Effector CD4-positive, alpha-beta T cell (primary cell): ENCODE measurements around the gene CAMK2B.
"Not testable (repeated sequence)": the region's sequence is repeated elsewhere in the genome, so short reads cannot be mapped to it uniquely, and the experiment has no call there.

Experiments
- DNase-seq: peaks from one replicate; pipeline ENCODE4 v3.0.0-alpha.2; 2020

The CAMK2B gene

DNA sequence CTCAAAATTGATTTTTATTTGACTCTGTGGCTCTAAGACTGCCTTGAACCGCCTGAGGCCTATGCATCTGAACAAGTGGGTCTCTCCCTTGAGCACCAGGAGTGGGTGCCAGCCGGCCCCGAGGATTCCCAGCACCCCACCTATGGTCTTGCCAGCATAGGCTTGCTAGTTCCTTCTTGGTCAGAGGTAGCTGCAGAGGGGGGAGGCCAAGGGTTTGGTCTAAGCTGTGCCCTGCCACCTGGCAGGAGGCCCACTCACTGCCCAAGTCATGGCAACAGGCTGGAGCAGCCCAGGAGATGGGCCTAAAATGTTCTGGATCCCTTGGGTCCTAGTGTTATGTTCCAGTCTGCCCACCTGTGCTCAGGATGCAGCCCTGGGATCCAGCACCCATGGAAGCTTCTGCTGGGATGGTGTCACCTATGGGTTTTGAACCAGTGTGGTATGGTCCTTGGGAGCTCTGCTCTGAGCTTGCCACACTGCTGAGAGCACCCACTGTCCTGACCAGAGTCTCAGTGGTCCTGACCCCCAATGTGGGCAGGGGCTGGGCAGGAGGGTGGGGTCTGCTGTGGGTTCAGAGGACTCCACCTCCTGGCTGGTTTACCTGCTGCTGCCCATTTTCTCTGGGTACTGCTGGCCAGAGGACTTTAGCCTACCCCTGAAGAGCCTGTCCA lies 112.1 kb downstream of the CAMK2B start:
- DNase-seq: no peak

DNA sequence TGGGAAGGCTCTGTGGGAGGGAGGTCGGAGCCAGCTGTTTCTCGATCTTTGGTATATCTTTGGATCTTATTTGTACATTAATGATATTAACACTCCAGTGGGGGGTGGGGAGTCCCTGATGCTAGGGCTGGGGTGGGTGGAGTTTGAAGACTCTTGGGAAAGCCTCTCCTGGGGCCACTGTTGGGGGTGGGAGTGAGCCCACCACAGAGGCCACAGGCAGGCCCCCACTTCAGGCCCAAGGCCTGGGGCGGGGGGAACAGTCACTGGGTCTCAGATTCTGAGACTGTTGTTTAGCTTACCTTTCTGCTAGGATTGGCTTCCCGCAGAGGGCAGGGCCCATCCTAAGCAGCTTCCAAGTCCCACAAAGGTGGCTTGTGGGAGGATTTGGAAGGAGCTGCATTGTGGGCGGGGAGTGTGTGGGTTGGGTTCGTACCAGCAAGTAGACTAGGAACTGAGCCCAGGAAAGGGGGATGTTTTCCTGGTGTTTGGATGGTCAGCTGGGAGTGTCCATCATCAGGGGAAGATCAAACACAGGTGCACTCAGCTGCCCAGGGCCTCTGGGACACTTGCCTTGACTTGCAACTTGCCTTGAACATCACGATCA lies 112.7 kb downstream of the CAMK2B start:
- DNase-seq: no peak

DNA sequence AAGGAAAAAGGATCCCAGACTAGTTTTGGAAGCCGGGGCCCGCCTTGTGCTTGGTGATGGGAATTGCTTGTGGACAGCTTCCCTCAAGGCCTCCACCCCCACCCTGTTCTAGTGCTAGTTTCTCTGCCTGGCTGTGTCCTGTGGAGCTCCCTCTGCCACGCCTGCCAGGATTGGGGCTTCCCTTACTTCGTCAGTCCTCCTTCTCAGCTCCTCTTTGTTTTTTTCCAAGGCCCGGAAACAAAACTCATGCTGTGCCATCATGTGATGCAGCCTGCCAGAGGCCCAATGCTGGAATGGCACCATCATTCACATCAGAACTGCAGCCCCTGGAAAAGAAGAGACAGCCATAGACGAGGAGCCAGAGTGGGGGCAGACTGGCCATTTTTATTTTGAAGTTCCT lies 113.4 kb downstream of the CAMK2B start:
- DNase-seq: no peak

DNA sequence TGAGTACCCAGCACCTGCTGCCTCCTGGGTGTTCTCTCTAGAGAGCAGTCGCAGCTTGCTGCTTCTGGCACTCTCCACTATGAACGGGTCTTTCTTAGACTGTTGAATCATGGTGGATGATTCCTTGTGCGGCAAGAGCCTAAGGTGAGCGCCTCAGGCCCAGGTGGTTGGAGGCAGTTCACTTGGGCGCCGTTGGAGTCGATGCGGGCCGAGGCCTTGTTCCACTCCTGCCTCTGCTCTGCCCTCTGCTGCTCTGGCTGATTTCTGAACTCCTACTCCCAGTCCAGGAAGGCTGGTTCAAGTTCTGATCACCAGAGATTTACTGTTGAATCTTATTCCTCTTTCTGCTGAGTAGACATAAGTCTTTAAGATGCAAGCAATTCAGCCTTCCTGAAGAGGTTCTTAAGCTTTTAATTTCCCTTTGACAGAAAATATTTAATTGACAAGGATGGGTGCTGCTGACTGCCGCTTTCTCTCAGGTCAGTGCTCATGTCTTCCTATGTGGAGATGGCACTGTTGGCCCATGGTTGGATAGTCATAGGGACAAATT lies 114.2 kb downstream of the CAMK2B start:
- no peak for DNase-seq

DNA sequence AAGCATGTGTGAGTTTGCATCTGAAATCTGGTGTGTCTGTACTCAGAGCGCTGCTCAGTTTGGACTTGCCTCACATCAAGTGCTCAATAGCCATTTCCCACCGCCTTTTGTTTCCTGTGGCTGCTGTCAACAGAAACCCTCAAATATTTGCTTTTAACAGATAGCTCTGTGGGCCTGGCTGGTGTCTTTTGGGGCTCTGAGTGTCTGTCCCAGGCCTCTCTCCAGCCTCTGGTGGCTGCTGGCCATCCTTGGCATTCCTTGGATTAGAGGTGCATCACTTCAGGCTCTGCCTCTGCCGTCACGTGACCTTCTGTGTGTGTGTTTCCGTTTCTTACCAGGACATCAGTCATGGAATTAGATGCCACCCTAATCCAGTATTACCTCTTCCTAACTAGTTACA lies 115.3 kb downstream of the CAMK2B start:
- DNase-seq: no peak

DNA sequence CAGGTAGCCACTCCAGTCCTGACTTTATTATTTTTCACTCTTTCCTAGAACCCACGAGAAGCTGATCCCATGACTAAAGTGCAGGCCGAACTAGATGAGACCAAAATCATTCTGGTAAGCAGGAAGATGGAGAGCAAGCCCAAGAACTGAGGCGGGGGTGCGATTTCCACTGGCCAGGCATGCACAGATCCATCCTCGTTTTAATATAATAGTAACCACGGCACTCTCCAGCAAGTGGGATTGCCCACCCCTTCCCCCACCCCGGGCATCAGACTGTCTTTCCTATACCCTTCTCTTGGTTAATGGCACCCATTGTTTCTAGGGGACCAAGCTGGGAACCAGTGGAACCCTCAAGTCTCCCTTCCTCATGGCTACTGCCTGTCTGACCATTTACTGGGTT lies 117.3 kb downstream of the CAMK2B start:
- no peak for DNase-seq

DNA sequence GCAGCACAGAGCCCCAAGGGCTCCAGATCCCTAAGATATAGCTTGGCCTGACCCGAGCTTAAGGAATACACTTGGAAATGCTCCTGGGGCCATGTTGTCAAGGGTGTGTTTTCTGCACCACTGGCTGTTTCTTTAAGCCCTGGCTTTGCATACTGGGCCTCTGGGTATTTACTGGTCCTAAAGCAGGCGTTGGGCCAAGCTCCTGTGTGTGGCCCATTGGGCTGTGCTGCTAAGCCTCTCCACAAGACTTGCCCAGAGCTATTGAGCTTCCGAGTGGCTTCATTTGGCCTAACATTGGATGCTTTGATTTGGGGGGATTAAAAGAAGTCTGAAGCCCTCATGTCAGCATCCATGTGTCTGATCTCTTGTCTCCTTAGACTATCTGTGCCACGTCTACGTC lies 119.4 kb downstream of the CAMK2B start:
- no peak for DNase-seq

DNA sequence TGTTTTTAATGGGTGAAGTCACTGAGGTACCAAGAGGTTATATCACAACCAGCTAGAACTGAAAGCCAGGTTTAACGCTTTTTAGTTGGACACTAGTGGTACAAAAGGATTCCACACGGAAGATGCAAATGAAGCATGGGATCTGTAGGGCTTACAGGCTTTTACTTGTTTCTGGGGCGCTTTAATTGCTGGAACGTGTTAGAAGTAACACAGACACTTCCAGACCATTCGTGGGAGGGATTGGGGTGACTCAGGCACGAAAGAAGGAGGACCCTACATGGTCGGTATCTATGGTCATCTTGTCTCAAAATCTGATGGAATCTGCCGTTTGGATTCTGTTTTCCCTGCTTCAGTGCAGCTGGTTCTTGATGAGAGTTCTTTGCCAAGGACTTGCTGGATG lies 123.6 kb downstream of the CAMK2B start:
- no peak for DNase-seq

DNA sequence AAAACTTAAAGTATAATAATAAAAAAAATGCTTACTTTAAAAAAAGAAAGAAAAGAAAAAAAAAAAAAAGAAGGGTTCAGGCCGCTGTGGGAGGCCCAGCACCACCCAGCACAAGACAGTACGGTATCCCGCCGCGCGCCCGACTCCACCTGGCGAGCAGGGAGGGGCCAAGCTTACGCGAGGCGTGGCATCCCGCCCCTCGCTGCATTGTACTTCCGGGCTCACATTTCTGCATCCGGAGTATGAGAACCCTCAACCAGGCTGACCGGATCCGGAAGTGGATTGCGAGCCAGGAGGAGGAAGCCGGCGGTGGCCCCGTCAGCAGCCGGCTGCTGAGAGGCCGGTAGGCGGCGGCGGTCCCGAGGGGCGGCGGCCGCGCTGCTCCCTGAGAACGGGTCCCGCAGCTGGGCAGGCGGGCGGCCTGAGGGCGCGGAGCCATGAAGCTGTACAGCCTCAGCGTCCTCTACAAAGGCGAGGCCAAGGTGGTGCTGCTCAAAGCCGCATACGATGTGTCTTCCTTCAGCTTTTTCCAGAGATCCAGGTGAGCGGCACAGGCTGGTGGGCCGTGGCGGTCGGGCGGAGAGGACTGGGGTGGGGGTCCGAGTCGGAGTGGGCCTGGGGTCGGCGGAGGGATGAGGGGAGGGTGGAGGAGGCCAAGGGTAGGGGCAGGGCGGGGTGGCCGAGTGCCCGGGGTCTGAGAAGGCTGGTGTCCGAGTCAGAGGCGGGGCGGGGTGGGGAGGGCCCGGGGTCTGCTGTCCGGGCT lies 124.5 kb downstream of the CAMK2B start, which contains the start of gene YKT6:
Gene YKT6 (plus strand): TSS at position 280 of the 763 bp plus-strand sequence. CDS start 158 bp downstream, at position 438.
- peak; percentile 90 for DNase-seq

DNA sequence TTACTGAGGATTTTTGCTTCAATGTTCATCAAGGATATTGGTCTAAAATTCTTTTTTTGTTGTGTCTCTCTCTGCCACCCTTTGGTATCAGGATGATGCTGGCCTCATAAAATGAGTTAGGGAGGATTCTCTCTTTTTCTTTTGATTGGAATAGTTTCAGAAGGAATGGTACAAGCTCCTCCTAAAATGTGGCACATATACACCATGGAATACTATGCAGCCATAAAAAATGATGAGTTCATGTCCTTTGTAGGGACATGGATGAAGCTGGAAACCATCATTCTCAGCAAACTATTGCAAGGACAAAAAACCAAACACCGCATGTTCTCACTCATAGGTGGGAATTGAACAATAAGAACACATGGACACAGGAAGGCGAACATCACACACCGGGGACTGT lies 125.2 kb downstream of the CAMK2B start:
- not testable (repeated sequence) for DNase-seq

DNA sequence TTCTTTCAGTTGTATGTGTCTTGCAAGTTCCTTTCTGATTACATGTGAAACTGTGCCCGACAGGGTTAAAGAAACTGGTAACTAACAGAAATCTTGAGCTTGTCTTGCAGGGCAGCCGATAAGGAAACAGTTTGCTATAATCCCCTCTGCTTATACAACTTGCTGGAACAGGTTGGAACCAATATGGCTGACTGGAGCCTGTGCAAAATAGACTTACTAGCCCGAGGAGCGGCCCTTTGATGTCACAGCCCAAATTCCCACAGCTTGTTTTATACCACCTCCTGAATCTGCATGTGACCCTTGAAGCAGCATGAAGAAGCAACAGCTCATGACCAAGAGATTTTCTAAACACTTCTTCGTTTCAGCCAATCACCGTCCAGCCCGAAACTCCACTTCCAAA lies 127.9 kb downstream of the CAMK2B start:
- no peak for DNase-seq

DNA sequence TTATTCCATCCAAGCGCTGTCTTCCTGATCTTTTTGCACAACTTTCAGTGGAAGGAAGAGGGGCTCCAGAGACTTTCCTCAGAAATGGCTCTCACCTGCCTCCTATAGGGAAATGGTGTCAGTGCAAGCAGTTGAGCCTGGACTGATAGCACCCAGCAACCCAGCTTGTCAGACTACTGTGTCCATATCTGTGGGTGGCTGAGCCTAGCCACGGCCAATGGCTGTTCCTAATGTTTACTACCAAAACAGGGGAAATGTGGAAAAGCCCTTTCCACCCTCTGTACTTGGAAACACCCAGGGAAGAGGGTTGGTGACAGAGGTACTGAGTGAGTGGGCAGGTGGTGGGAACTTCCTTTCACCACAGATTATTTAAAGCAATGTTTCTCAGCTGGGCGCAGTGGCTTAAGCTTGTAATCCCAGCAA lies 128.9 kb downstream of the CAMK2B start:
- DNase-seq: no peak

DNA sequence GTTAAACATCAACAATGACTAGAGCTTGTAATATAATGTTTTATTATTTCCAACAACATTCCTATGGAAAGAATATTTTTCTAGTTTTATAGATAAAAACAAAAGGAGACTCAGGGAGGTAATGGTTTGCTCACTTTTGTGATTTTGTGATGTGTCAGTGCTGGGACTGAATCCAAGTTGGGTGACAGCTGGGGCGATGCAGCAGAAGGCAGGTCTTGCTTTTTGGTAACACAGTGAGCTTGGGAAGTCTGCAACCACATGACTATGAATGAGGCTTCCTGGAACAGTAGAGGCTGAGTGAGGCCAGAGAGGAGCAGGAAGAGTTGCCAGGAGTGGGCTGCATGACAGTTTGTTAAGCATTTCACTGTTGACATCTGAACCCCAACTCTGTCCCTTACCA lies 129.5 kb downstream of the CAMK2B start:
- DNase-seq: no peak

DNA sequence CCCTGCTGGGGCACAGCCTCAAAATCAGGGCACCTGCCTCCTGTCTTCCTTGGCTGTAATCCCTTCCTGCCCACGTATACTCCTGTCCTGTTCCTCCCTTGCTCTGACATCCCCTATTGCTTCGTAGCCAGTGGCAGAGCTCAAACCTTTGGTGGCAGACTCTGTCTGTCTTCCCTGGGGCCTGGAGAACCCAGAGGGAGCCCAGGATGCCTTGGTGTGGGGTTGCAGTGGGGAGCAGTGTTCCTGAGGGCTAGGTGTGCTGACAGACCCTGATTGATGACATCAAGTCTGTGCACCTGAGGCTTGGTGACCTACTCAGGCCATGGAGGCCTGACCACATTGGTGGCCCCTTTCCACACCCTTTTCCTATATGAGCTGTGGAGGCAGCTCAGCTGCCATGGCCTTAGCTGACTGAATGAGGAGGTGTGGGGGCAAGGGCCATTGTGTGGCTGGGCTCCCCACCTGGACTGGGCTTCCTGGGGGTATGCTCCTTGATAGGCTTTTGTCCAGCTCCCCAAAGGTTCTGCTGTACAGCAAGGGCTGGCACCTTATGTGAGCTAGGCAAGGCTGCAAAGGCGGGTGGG lies 130.7 kb downstream of the CAMK2B start:
- DNase-seq: no peak

DNA sequence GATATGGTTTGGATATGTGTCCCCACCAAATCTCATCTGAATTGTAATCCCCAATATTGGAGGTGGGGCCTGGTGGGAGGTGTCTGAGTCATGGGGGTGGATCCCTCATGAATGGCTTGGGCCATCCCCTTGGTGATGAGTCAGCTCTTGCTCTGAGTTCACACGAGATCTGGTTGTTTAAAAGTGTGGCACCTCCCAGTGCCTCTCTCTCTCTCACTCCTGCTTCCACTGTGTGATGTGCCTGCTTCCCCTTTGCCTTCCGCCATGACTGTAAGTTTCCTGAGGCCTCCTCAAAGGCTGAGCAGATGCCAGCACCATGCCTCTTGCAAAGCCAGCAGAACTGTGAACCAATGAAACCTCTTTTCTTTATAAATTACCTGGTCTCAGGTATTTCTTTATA lies 131.3 kb downstream of the CAMK2B start:
- DNase-seq: no peak

DNA sequence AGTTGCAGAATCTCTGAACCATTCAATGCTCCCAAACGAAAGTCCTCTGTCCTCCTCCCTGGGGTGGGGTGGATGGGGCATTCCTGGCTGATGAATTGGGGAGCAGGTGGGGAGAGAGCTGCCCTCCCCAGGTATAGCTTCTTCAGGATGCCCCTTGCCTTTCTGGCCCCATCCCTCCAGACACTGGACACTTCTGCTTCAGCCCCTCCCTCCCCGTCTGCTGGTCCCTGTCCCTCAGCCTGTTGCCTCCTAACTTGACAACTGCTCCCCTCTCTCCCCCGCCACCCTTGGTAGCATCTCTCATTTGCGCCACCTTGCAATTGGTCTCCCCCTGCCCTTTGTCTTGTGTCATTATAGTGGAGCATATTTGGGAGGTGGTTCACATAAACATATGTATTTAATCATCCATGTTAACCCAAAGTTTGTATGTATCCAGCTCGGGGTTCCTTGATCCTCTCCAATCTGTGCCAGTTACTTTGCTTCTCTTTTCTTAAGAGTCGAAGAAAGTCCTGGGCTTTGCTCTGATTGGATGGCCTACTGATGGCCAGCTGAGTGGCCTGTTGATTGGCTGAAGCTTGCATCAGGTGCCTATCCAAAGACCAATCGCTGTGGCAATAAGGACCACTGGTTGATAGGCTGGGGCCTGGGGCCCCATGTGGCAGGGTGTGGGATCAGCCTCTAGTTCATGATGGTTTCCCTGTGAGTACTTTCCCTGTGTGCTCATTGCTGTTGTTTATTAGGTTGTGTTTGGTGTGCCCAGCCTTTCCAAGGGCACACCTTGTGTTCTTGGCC lies 132.2 kb downstream of the CAMK2B start:
- DNase-seq: no peak

DNA sequence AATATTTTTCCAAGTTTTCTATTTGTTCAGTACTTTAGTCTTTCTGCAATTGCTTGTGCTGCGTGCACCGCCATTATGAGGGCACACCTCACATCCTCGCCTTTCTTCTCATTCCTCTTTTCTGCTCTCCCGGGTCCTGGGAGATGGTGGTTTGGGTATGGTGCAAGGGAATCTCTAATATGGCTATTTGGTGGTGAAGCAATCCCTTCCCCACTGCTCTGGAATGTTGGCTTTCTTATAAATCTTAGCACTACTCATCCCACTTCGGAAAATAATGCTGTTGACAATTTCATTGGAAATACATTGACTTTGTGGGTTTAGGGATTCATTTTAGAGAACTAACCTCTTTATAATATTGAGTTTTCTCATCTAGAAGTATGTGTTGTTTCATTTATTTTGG lies 134.2 kb downstream of the CAMK2B start:
- DNase-seq: no peak

DNA sequence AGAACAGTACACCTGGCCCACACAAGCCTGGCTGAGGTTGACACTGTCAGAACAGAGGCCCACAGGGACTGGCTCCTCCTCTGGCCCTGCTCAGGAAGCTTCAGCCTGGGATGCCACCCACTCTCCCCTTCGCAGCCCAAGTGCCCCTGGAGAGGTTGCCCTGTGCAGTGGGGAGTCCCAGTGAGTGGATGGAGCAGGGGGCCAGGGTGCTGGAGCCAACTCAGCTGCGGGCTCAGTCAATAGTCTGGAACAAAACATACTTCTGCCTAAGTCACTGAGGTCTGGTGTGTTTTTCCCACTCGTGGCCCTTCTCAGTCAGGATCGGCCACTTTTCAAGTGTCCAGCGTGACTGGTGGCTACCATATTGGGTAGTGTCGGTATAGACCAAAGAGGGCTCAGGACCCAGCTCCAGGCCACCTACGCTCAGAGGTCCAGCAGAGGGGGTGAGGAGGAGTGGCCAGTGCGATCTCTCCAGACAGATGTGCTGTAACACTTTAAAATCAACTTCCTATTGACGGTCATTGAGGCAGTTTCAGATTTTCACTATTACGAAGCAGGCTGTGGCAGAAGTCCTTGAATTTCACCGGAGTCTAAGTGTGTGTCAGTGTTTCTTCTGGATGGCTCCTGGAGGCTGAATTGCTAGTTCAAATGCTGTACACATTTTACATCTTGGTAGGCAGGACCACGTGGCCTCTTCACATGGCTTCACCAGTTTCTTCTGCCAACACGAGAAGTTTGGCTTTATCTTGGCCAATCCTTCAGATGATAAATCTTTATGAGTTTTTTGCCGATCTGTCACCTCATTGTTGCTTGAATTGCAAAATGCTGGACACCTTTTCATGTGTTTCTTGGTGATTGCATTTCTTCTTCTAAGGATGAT lies 135.2 kb downstream of the CAMK2B start:
- no peak for DNase-seq

DNA sequence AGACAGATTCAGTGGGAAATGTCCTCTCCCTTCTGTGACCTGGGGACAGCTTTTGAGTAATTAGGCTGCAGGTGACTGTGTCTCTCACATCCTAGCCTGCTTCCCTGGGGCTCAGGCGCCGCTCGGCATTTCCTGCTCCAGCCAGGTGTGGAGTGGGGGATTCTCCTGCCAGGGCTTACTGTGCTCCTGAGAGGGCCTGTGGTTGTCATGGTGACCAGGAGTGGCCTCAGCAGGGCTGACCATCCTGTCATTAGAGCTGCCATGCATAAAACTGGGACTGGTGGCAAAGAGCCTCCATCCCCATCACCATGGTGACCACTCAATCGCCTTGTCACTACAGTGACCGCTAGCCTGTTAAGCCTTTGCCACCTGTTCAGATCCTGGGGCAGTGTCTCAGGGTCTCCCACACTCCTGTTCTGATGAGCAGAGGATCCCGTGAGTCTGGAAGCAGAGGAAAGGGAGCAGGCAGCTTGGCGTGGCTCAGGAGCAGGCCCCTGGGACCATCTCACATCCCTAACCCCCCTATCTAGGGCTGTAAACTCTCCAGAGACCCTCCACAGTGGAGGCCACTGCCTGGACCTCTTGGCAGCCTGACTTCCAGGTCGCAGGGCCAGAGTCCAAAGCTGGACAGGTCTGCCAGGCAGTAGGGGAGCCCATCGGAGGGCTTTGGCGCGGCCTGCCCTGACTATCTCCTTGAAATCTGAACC lies 136.0 kb downstream of the CAMK2B start, which contains the start of gene GCK:
Gene GCK (minus strand): TSS at position 154 of the 707 bp plus-strand sequence. CDS start 486 bp downstream, outside the sequence.
- DNase-seq: no peak

DNA sequence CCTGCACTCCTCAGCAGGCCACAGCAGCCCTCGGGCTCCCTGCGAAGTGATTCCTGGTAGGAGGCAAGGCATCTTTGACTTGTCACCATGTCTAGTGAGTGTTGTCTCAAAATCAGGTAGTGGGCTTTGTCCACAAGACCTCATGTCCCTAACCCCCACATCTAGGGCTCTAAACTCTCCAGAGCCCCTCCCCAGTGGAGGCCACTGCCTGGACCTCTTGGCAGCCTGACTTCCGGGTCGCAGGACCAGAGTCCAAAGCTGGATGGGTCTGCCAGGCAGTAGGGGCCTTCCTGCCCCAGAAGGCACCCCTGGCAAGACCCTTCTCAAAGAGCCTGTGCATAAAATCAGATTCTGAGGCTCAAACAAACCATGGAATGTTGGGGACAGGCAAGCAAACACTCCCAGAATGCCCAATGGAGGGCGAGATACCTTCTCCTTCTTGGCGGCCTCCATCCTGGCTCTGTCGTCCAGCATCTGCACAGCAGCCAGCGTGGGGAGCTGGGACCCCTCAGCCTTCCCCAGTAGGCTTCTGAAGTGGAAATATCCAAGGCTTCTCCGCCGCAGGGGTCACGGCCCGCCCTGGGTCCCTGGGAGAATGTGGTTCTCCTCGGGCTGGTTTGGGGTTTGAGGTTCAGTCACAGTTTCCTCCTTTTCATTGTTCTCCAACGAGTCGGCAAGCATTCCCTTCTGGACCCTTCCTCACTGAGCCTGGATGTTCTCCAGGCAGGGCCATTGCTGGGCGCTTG lies 136.7 kb downstream of the CAMK2B start:
- no peak for DNase-seq
